Measurements from ENCODE around the gene PRR19. TPM values are rescaled to one million over a fixed set of nuclear protein-coding genes. Genes with fewer than 3 reads are reported as not detected.

Gene PRR19
- total RNA-seq, 1 experiment from 2014 or later = 3.2 TPM

- H3K56ac ChIP-seq (ENCODE audit: insufficient read length, low read depth, low read length) = no peak overlapping the region
- H4K5ac ChIP-seq (ENCODE audit: insufficient read length, low read depth, low read length) = no peak overlapping the region
- no peaks in the 10 kb centered on the region for H3K79me1 ChIP-seq (ENCODE audit: insufficient read depth, low read depth, low read length, poor library complexity, severe bottlenecking)
- H3K9ac ChIP-seq (ENCODE audit: extremely low read depth, insufficient read length, low read length) = no peak overlapping the region
- no peak overlapping the region for H2BK5ac ChIP-seq (ENCODE audit: insufficient read length, low read length)
- H3K23ac ChIP-seq (ENCODE audit: insufficient read length, low read depth, low read length) = no peak overlapping the region
- H3K27ac ChIP-seq (ENCODE audit: insufficient read length, low read depth, low read length) = no peak overlapping the region
- H3K27me3 ChIP-seq (ENCODE audit: insufficient read depth, low read length) = peaks cover 3% of the 10 kb centered on the region; the same call in 1 of the 2 replicates
- no peak overlapping the region for H3K4me2 ChIP-seq (ENCODE audit: insufficient read depth, insufficient read length, low read length)
- H4K91ac ChIP-seq (ENCODE audit: insufficient read length, low read depth, low read length) = no peak overlapping the region
- H3T11ph ChIP-seq (ENCODE audit: low read length) = no peak overlapping the region
- no peak overlapping the region for H2AFZ ChIP-seq (ENCODE audit: low read length)
- no peak overlapping the region for H2AK5ac ChIP-seq (ENCODE audit: insufficient read length, low read length)
- Mint-ChIP-seq H3K4me1 (peaks cover 9 to 20% of the 10 kb centered on the region in 2 experiments), H3K27me3 (ENCODE audit: low read depth) (peaks cover 61% of the 10 kb centered on the region), H3K36me3 (ENCODE audit: insufficient read depth in 1 of 3, low read depth in 3 of 3) (no peaks in the 10 kb centered on the region; a peak in 1 of 7 replicates), H3K4me3 (no peak overlapping the region), H3K27ac (no peak overlapping the region), H3K9me3 (no peaks in the 10 kb centered on the region)
- H3K14ac ChIP-seq (ENCODE audit: insufficient read depth, low read length) = no peak overlapping the region
- peaks cover 3% of the 10 kb centered on the region for H3K23me2 ChIP-seq (ENCODE audit: insufficient read length, low read depth, low read length, poor library complexity, severe bottlenecking)
- TF ChIP-seq, protein P1, sequence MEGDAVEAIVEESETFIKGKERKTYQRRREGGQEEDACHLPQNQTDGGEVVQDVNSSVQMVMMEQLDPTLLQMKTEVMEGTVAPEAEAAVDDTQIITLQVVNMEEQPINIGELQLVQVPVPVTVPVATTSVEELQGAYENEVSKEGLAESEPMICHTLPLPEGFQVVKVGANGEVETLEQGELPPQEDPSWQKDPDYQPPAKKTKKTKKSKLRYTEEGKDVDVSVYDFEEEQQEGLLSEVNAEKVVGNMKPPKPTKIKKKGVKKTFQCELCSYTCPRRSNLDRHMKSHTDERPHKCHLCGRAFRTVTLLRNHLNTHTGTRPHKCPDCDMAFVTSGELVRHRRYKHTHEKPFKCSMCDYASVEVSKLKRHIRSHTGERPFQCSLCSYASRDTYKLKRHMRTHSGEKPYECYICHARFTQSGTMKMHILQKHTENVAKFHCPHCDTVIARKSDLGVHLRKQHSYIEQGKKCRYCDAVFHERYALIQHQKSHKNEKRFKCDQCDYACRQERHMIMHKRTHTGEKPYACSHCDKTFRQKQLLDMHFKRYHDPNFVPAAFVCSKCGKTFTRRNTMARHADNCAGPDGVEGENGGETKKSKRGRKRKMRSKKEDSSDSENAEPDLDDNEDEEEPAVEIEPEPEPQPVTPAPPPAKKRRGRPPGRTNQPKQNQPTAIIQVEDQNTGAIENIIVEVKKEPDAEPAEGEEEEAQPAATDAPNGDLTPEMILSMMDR (conservative IDR thresholded peaks at IDR 0.05) = no peak
- H3K9me3 ChIP-seq (ENCODE audit: control insufficient read depth, low read depth, low read length) = no peaks in the 10 kb centered on the region
- DNase-seq = no peak
- H3K79me2 ChIP-seq (ENCODE audit: insufficient read depth, low read length) = no peaks in the 10 kb centered on the region
- no peak overlapping the region for H3K4ac ChIP-seq (ENCODE audit: low read depth, low read length)
- no peak overlapping the region for H2BK12ac ChIP-seq (ENCODE audit: insufficient read length, low read depth, low read length)
- H2BK120ac ChIP-seq (ENCODE audit: low read depth, low read length, poor library complexity, severe bottlenecking) = no peak overlapping the region
- WGBS (ENCODE audit: extremely low coverage, insufficient read length, low lambda C conversion rate) = no CpG with 5 or more reads among the region's 5 CpGs
- H2BK15ac ChIP-seq (ENCODE audit: low read depth, low read length) = no peak overlapping the region
- H4K20me1 ChIP-seq (ENCODE audit: control insufficient read depth, insufficient read depth, insufficient read length) = no peaks in the 10 kb centered on the region
- no peak overlapping the region for H2BK20ac ChIP-seq (ENCODE audit: low read depth, low read length, poor library complexity, severe bottlenecking)
- no peak overlapping the region for H3K18ac ChIP-seq (ENCODE audit: insufficient read length, low read depth, low read length)
- no peaks in the 10 kb centered on the region for H3K4me1 ChIP-seq (ENCODE audit: insufficient read depth, low read length)
- H4K8ac ChIP-seq (replicated peaks; ENCODE audit: insufficient read length, low read depth, low read length) = no peak overlapping the region
These were observed 13.1 kb downstream of the PRR19 start for GRCh38 chr19:42315024-42315423.
